ENCODE measurements around the gene TRIM14.

TRIM14 gene

DNA sequence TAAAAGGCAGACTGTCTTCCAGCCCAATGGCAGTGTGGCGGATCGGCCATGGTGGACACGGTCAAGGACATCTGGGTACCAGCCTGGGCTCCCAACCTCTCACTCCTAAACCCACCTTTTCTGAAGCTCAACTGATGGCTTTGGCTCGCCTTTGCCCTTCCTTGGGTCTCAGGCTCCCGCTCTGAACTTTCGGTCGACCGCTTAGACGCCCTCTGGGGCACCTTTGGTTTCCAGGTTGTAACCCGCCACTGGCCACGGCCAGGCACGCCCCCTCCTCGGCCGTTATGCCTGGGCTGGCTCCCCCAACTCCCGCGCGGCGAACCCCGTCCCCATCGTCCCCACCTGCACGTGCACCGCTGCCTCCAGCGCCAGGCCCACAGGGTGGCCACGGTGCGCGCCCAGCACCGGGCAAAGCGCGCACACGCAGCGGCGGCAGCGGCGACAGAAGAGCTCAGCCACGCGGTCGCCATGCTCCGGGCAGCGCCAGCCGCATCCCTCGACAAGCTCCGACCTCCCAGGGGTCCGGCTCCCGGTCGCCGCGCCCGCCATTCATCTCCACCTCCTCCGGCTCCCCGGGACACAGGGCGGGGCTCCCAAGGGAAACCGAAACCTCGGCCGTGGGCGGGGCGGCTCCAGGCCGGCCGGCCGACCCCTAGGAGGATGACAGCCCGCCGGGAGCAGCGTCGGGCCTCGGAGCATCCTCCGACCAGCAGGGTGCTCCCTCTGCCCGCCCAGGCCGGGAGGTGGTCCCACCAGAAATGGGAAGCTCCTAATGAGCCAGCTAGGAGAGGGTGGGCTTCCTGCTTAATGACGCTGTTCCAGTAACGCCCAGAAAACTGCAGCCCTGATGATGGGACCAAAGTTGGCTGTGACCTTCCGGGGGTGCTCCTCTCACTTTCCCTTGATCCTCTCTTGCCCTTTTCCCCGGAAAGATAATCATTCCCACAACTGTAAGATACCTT lies at the start of gene TRIM14:
Gene TRIM14, minus strand, starts transcription at position 583 of the 962 bp plus-strand sequence. Its CDS starts 34 bp downstream, at position 549.
- DNase-seq (ENCODE audit: low read depth, low spot score): peak; percentile 32

DNA sequence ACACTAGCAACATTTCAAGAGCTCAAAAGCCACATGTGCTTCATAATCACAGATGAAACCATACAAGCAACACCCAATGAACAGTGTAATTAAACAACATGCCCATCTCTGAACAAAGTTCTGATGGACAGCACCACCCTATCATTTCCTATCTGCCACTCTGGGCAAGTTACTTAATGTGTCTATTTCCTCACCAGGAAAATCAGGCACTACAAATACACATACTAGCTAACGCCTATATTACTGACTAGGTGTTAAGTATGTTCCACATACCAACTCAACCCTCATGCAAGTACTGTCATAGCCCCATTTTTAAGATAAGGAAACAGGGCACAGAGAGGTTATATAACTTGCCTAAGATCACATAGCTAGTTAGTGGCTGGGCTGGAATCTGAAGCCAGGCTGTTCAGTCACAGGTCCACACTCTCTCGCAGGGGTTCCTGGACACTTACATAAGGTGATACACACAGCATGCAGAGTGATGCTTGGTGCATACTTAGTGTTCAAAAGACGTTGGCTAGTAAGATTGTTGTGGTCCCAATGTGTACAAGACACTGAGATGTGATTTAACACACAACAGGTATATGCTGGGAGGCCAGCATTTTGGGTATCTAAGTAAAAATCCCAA lies 49.2 kb upstream of the TRIM14 start:
- DNase-seq (ENCODE audit: low read depth, low spot score): no peak

- no peak for DNase-seq (ENCODE audit: low read depth, low spot score)
Measured at GRCh38 chr9:98164912-98165311, 45.9 kb upstream of the TRIM14 start.

DNA sequence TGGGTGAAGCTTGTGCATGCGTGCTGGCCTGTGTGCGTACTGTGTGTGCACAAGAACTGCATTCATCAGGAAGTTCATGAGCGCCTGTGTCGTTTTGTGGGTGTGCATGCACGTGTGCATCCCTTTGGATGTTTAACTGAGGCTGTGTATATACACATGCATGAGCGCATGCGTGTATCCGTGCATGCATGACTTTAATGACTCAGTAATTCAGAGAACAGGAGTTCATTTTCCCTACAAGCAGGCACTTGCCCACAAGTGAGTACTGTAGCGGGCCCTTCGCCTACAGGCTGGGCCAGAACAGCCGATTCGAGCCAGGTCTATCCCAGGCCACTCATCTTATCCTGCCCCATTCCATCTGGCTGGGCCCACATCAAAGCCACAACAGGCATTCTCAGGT lies 43.6 kb upstream of the TRIM14 start:
- DNase-seq (ENCODE audit: low read depth, low spot score): no peak

DNA sequence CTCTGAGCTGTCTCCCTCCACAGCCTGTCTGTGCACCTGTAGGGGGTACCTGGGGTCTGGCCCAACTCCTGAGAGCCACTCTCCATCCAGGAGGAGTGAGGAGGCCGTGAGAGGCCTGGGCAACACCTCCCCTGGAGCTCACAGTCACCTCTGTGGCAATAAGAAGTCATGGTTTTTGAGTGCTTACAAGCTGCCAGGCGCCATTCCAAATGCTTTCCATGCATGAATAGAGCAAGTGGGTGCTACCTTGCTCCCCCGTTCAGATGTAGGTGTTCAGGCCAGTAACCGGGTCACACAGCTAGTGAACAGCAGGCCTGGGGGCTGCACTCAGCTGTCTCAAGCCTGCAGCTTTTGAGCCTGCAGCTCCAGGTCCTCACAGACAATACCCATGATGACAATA lies 42.8 kb upstream of the TRIM14 start:
- DNase-seq (ENCODE audit: low read depth, low spot score): no peak

DNA sequence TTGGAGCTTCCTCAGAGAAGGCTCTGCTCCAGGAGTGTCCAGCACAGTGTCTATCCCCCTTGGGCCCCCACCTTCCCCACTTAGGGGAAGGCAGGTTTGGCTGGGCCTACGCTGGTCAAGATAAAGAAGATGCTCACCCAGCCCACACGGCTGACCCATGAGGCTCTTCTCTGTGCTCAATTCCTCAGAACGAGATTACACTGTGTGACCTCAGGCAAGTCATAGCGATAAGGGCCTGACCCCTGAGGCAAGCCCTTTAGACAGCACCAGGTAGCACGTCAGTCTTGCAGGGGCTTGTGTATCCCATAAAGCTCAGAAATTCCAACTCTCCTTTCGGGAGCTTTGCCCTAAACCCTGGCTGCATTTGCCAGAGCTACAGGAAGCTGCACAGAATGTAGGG lies 40.8 kb upstream of the TRIM14 start:
- no peak for DNase-seq (ENCODE audit: low read depth, low spot score)

DNA sequence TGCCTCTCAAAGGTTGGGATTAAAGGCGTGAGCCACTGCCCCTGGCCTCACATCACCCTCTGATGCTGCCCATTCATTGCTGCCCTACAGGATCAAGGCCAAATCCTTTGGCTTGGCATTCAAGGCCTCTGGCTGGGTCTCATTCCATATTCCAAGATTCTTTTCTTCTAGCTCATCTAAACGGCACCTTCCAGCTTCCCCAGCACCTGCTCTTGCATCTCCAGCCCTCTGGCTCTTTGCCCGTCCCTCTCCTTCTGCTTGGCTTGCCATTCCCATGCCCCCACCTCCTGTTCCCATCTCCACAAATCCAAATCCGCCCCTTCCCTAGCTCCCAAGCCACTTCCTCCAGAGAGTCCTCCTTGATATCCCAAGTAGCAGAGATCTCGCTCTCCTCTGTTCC lies 40.3 kb upstream of the TRIM14 start:
- no peak for DNase-seq (ENCODE audit: low read depth, low spot score)

DNA sequence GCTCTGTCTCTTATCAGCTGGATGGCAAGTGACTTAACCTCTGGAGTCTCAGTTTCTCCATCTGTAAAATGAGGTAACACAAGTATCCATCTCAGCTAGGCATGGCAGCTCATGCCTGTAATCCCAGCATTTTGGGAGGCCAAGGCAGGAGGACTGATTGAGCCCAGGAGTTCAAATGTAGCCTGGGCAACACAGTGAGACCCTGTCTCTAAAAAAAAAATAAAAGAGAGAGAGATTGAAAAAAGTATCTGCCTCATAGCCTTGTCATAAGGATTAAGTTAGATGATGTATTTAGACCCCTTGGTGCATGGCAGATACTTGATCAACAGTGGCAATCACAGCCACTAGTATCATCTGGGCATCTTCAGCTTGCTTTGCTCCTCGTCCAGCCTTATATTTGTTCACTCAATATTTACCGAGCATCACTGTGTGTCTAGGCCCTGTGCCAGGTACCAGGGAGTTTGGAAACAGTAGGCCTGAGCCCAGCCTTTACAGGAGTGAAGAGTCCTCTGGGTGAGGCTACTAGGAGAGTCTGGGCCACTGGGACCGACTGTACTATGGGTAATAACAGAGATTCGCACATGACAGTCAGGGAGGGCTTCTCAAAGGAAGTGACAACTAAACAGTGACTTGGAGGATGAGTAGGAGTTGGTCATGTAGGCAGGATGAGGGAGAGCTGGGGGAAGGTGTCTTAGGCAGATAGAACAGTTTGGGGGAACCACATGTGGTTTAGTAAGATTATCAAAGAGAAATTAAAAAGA lies 39.2 kb upstream of the TRIM14 start:
- no peak for DNase-seq (ENCODE audit: low read depth, low spot score)

GRCh38 chr9:98157372-98157771 lies 38.4 kb upstream of the TRIM14 start:
- DNase-seq (ENCODE audit: low read depth, low spot score): no peak

DNA sequence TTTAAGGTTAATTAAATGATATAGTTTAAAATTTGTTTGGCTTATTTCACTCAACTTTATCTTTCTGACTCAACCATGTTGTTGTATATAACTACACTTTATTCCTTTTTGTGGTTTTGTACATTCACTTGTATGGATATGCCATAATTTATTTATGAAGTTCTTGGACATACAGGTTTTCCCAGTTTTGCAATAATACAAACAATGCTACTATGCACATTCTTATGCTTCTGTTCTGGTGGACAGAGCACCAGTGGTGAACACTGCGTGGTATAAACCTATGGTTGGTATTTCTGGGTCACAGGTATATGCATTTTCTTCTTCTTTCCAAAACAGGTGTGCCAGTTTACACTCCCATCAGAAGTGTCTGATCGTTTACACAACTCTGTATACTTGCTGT lies 35.7 kb upstream of the TRIM14 start:
- no peak for DNase-seq (ENCODE audit: low read depth, low spot score)

DNA sequence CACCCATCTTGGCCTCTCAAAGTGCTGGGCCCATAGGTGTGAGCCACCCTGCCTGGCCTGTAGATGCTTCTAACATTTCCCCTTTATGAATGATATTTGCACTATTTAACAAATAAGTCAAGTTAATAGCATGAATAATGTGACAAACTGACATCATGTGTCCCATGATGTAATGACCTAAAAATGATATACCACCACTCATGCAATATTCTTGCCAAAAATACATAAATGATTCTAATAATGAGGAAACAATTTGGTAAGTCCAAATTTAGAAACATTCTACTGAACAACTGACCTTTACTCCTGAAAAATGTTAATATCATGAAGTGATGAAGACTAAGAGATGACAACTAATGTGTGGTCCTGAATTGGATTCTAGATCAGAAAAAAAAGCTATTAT lies 33.5 kb upstream of the TRIM14 start:
- DNase-seq (ENCODE audit: low read depth, low spot score): no peak

GRCh38 chr9:98150721-98151120 lies 31.7 kb upstream of the TRIM14 start:
- DNase-seq (ENCODE audit: low read depth, low spot score): no peak

GRCh38 chr9:98150164-98150563 lies 31.1 kb upstream of the TRIM14 start:
- DNase-seq (ENCODE audit: low read depth, low spot score): no peak

GRCh38 chr9:98149422-98149821 lies 30.4 kb upstream of the TRIM14 start:
- DNase-seq (ENCODE audit: low read depth, low spot score): no peak

DNA sequence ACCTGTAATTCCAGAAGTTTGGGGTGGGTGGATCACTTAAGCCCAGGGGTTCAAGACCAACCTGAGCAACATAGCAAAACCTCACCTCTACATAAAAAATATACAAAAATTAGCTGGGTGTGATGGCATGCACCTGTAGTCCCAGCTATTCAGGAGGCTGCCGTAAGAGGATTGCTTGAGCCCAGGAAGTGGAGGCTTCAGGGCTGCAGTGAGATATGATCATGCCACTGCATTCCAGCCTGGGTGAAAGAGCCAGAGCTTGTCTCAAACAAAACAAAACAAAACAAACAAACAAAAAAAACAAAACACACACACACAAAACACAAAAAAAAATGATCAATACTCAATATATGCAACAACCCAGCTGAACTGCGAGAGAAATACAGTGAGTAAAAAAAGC lies 29.5 kb upstream of the TRIM14 start:
- no peak for DNase-seq (ENCODE audit: low read depth, low spot score)

- DNase-seq (ENCODE audit: low read depth, low spot score): no peak
Measured at GRCh38 chr9:98147582-98147981, 28.6 kb upstream of the TRIM14 start.

DNA sequence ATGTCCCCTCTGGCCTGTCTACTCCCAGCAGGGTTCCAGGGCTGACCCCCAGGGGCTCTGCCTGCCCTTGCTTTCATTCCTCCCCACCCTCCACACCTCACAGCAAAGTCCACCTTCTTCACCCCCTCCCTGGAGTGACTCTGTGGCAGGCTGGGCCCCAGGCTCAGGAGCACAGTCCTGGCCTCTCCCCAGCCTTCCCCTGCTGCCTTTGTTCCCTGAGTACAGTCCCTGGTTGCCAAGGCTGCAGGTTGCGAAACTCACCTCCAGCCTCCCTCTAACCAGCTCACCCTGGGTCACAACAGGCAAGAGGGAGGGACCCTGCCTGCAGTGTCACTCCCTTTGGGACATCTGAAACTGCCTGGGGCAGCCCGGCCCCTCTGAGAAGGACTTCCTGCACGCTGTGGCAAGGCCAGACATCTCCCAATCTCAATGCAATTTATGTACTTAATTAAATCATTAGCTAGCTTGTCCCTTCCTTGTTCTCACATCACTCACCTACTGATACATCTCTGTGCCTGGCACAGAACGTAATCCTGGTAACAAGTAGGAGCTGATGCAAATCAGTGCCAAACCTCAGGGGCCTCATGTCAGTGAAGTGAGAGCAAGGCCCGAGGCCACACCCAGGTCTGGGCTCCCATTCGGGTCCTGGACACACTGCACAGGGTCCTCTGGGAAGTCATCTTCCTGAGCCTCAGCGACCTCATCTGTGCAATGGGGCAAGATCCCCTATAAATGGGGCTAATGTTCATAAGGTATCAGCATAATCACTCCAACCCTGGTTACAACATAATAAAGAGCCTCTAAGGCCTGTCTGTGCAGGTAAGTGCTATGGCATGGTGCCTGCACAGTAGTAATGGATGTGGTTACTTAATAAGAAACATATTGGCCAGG lies 27.3 kb upstream of the TRIM14 start:
- no peak for DNase-seq (ENCODE audit: low read depth, low spot score)

DNA sequence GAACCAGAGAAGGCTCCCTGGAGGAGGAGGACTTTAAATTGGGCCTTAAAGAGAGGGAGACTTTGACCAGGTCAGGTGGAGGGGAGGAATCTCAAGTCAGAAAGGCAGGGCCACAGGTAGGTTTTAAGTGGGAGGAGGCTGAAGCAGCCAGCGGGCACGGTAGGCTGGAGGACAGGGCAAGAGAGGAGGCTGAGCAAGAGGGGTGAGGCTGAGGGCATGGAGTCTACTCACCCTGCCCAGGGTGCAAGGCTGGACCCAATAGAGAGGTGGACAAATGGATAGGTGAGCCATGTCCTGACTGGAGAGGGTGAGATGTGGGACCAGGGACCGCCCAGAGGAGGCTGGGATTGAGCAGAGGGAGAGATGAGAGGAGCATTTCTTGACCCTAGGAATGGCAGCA lies 25.6 kb upstream of the TRIM14 start:
- no peak for DNase-seq (ENCODE audit: low read depth, low spot score)

GRCh38 chr9:98144076-98144475 lies 25.1 kb upstream of the TRIM14 start:
- no peak for DNase-seq (ENCODE audit: low read depth, low spot score)

DNA sequence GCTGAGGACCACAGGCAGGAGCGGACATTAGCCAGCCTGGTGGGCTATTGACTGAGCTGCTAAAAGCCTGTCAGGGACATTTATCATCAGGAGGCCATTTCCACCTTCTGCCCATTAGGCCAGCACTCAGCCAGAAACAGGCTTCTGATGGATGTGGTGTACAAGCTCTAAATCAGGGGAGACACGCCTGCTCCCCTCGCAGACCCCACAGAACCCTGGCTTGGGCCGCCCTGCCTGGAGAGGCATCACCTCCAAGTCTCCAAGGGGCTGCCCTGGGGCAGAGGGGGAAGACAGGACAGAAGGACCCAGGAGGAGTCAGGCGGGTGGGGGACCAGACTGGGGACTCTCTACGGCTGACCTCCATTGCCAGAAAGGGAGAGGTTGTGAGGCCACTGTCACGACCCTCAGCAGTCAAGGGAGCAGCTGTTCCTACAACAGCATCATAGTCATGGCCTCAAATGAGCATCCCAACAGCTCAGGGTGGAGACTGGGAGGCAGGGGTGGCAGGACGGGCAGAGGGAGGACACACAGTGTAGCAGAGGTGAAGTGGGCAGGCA lies 24.0 kb upstream of the TRIM14 start:
- no peak for DNase-seq (ENCODE audit: low read depth, low spot score)
